Muscle layer of colon (tissue), 2 donors: ENCODE results near the gene RGS7.
"Not testable (repeated sequence)": the region's sequence is repeated elsewhere in the genome, so short reads cannot be mapped to it uniquely, and the experiment has no call there.

Experiments used
- H3K27ac ChIP-seq: one replicate; pipeline ENCODE4 v1.7.0; 2013; ENCODE audit warnings: low read depth, mild to moderate bottlenecking, low read length, moderate library complexity
- H3K27me3 ChIP-seq, 2 donors: one replicate each; pipeline ENCODE4 v1.7.0; 2013; ENCODE audit warnings: low read length in 2 of 2, mild to moderate bottlenecking in 2 of 2; ENCODE audit not compliant: insufficient read depth in 2 of 2, control insufficient read depth in 1 of 2
- H3K36me3 ChIP-seq: one replicate; pipeline ENCODE4 v1.7.0; 2013; ENCODE audit warnings: mild to moderate bottlenecking, low read length; ENCODE audit not compliant: insufficient read depth
- H3K4me1 ChIP-seq: one replicate; pipeline ENCODE4 v1.7.0; 2013; ENCODE audit warnings: mild to moderate bottlenecking, low read length; ENCODE audit not compliant: insufficient read depth
- H3K4me3 ChIP-seq, 2 donors: one replicate each; pipeline ENCODE4 v1.7.0; 2013; ENCODE audit warnings: low read length in 2 of 2, low read depth in 1 of 2, mild to moderate bottlenecking in 1 of 2, moderate library complexity in 1 of 2
- H3K9ac ChIP-seq: one replicate; pipeline ENCODE4 v1.7.0; 2013; ENCODE audit warnings: low read length
- H3K9me3 ChIP-seq: one replicate; pipeline ENCODE4 v1.7.0; 2013; ENCODE audit warnings: mild to moderate bottlenecking, low read length
- donor health status: abdominal sarcoma.
- donor health status: Adenocarcinoma of cecum.

Gene RGS7

GRCh38 chr1:240905225-240905765 lies 451.7 kb downstream of the RGS7 start:
- Histone ChIP-seq H3K9ac (no peak overlapping the region), H3K27me3 (no peaks in the 10 kb centered on the region), H3K36me3 (no peaks in the 10 kb centered on the region), H3K27ac (no peak overlapping the region), H3K4me1 (no peaks in the 10 kb centered on the region), H3K4me3 (no peak overlapping the region), H3K9me3 (no peaks in the 10 kb centered on the region)

DNA sequence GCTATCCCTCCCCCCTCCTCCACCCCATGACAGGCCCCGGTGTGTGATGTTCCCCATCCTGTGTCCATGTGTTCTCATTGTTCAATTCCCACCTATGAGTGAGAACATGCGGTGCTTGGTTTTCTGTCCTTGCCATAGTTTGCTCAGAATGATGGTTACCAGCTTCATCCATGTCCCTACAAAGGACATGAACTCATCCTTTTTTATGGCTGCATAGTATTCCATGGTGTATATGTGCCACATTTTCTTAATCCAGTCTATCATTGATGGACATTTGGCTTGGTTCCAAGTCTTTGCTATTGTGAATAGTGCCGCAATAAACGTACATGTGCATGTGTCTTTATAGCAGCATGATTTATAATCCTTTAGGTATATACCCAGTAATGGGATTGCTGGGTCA lies 461.6 kb downstream of the RGS7 start:
- H3K9ac ChIP-seq, H3K27me3 ChIP-seq, H3K4me3 ChIP-seq: not testable (repeated sequence)

DNA sequence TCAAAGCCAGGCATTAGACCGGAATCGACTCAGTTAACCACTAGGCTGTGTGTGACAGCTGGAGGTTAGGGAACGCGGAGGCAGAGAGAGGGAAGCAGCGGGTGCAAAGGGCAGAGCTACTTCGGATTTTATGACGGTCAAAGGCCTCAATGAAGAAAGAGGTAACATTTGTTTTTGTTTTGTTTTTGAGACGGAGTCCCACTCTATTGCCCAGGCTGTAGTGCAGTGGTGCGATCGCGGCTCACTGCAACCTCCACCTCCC lies 468.3 kb downstream of the RGS7 start:
- no peaks in the 10 kb centered on the region for H3K9me3 ChIP-seq
- H3K4me3 ChIP-seq = no peak overlapping the region
- H3K36me3 ChIP-seq = no peaks in the 10 kb centered on the region
- no peaks in the 10 kb centered on the region for H3K4me1 ChIP-seq
- H3K27me3 ChIP-seq = no peaks in the 10 kb centered on the region
- no peak overlapping the region for H3K27ac ChIP-seq
- H3K9ac ChIP-seq = no peak overlapping the region

More for the DNA sequence above, 461.6 kb downstream of the RGS7 start:
- not testable (repeated sequence) for H3K4me1 ChIP-seq, H3K9me3 ChIP-seq, H3K27ac ChIP-seq, H3K36me3 ChIP-seq

- Histone ChIP-seq H3K9ac (no peak overlapping the region), H3K9me3 (no peaks in the 10 kb centered on the region), H3K36me3 (no peaks in the 10 kb centered on the region), H3K4me3 (no peak overlapping the region), H3K27me3 (no peaks in the 10 kb centered on the region), H3K4me1 (no peaks in the 10 kb centered on the region), H3K27ac (no peak overlapping the region)
Observed at GRCh38 chr1:240888039-240888786, 468.8 kb downstream of the RGS7 start.

- Histone ChIP-seq H3K9me3 (no peaks in the 10 kb centered on the region), H3K4me1 (no peaks in the 10 kb centered on the region), H3K9ac (no peak overlapping the region), H3K27ac (no peak overlapping the region), H3K36me3 (no peaks in the 10 kb centered on the region), H3K4me3 (no peak overlapping the region), H3K27me3 (no peaks in the 10 kb centered on the region)
Observed at GRCh38 chr1:240883490-240883889, 473.5 kb downstream of the RGS7 start.

DNA sequence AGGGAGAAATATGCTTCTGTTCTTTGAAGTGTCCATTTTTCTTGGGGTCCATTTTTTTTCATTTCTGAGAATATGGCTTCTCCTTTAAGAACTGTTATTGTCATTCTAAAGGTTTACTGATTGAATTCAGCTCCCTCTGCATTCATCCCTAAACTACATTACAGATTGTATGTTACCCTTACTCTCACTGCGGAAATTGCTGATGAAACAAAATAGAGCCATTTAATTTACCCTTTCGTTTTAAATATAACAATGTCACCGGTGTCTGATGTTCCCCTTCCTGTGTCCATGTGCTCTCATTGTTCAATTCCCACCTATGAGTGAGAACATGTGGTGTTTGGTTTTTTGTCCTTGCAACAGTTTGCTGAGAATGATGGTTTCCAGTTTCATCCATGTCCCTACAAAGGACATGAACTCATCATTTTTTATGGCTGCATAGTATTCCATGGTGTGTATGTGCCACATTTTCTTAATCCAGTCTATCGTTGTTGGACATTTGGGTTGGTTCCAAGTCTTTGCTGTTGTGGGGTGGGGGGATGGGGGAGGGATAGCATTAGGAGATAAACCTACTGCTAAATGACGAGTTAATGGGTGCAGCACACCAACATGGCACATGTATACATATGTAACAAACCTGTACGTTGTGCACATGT lies 474.2 kb downstream of the RGS7 start:
- H3K4me3 ChIP-seq, H3K9ac ChIP-seq, H3K36me3 ChIP-seq, H3K27me3 ChIP-seq, H3K9me3 ChIP-seq, H3K4me1 ChIP-seq, H3K27ac ChIP-seq: not testable (repeated sequence)

DNA sequence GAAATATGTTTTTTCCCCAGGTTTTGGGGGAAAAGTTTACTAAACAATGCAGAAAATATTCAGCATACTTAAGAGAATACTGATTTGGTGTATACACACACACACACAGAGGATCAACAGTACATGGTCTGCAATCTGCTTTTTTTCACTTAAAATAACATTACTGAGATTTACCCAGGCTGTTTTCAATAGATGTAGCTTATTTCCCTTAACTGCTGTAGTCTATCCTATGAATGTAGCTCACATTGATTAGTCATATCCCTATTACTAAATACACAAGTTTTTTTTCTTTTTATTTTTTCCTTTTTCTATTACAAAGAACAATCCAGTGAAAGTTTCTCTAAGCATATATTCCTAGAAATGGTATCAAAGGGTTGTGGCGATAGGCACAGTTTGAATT lies 478.4 kb downstream of the RGS7 start:
- Histone ChIP-seq H3K9ac (no peak overlapping the region), H3K36me3 (no peaks in the 10 kb centered on the region), H3K27me3 (no peaks in the 10 kb centered on the region), H3K9me3 (no peaks in the 10 kb centered on the region), H3K4me3 (no peak overlapping the region), H3K4me1 (no peaks in the 10 kb centered on the region), H3K27ac (no peak overlapping the region)

GRCh38 chr1:240877605-240878004 lies 479.4 kb downstream of the RGS7 start:
- Histone ChIP-seq H3K4me3 (no peak overlapping the region), H3K4me1 (no peaks in the 10 kb centered on the region)

DNA sequence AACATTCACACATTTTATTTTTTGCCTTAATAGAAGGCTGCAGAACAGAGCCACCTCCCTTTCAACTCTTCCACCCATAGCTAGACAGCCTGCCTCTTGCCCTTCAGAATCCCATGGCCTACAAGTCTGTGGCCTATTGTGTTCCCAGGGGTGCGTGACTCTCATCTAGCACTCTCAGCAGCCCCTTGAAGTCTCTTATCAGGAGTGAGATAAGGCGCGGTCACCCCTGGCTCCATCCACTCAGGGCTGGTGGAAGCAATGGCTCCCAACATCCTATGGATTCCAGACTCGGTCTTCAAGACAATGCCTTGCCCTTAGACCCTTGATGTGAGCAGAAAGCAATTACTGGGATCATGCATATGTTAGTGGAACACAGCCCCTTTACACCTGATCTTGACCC lies 480.9 kb downstream of the RGS7 start:
- H3K9me3 ChIP-seq = no peaks in the 10 kb centered on the region
- H3K9ac ChIP-seq = no peak overlapping the region
- no peak overlapping the region for H3K27ac ChIP-seq
- H3K36me3 ChIP-seq = no peaks in the 10 kb centered on the region
- H3K4me3 ChIP-seq = no peak overlapping the region
- no peaks in the 10 kb centered on the region for H3K27me3 ChIP-seq
- no peaks in the 10 kb centered on the region for H3K4me1 ChIP-seq

More at GRCh38 chr1:240877605-240878004, 479.4 kb downstream of the RGS7 start:
- no peak overlapping the region for H3K9ac ChIP-seq
- H3K27me3 ChIP-seq = no peaks in the 10 kb centered on the region
- H3K27ac ChIP-seq = no peak overlapping the region
- no peaks in the 10 kb centered on the region for H3K9me3 ChIP-seq
- H3K36me3 ChIP-seq = no peaks in the 10 kb centered on the region

DNA sequence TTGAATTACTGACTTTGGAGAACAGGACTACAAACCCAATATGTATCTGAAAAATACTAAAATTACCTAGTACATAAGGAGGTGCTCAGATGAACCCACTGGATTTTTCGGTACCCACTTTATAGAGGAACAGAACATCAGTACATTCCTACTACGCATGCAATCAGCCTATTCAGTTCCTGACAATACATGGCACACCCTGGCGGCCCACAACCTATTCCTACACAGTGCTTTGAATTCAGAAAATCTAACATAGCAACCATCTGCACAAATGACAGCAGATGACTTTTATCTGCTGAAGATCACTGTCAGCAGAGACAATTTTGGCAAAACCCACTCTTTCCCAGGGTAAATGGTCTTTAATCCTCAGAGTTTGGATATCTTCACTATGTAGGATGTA lies 487.9 kb downstream of the RGS7 start:
- H3K36me3 ChIP-seq = no peaks in the 10 kb centered on the region
- no peak overlapping the region for H3K9ac ChIP-seq
- no peaks in the 10 kb centered on the region for H3K27me3 ChIP-seq
- H3K4me3 ChIP-seq = no peak overlapping the region
- no peaks in the 10 kb centered on the region for H3K9me3 ChIP-seq
- no peak overlapping the region for H3K27ac ChIP-seq
- no peaks in the 10 kb centered on the region for H3K4me1 ChIP-seq

DNA sequence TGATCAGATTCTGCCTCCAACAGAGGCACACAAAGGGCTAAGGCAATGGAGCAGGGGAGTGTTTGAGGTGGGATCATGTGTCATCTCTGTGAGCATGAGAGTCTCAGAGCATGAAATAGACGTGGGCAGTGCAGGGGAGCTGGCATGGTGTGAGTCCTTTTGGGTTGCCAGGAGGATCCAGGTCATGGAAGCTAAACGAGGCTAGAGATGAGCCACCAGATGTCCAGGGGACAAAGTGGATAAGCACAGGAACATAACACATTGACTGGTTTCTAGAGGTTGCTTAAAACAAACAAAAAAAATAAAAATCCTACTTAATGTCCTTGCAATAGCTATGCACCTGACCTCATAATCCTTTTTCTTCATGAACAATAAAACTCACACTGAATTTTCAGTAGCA lies 490.3 kb downstream of the RGS7 start:
- H3K27ac ChIP-seq = no peak overlapping the region

DNA sequence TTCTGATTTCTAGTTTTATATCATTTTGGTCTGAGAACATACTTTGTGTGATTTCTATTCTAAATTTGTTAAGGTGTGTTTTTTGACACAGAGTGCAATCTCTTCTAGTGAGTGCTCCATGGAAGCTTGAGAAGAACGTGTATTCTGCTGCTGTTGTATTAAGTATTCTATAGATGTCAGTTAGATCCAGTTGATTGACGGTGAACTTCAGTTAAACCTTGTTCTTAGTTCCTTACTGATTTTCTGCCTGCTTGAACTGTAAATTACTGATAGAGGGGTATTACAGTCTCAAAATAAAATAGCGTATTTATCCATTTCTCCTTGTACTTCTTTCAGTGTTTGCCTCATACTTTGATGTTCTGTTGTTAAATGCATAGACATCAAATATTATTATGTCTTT lies 497.0 kb downstream of the RGS7 start:
- Histone ChIP-seq H3K9ac (no peak overlapping the region), H3K36me3 (no peaks in the 10 kb centered on the region), H3K4me3 (no peak overlapping the region), H3K27ac (no peak overlapping the region), H3K9me3 (no peaks in the 10 kb centered on the region), H3K27me3 (no peaks in the 10 kb centered on the region), H3K4me1 (no peaks in the 10 kb centered on the region)

More for the DNA sequence above, 490.3 kb downstream of the RGS7 start:
- no peaks in the 10 kb centered on the region for H3K36me3 ChIP-seq
- no peak overlapping the region for H3K9ac ChIP-seq
- no peaks in the 10 kb centered on the region for H3K27me3 ChIP-seq
- H3K4me3 ChIP-seq = no peak overlapping the region
- H3K4me1 ChIP-seq = no peaks in the 10 kb centered on the region
- H3K9me3 ChIP-seq = no peaks in the 10 kb centered on the region
